SK-N-SH treated with all-trans-retinoic acid at 6 μM for 48 hours (cell line): ENCODE results near the gene PRDM15.

ENCODE experiments used
- ATAC-seq: fragments of 200-7000 bp; cut with Tn5 transposase; 3 replicates; pipeline ENCODE4 v1.9.1; 2020; ENCODE audit warnings: mild to moderate bottlenecking, moderate library complexity
- ARNTL ChIP-seq: fragments of 450-650 bp; formaldehyde crosslinking; IDR thresholded peaks from 2 replicates; pipeline ENCODE4 v1.5.0; 2020; ENCODE audit warnings: low read depth, mild to moderate bottlenecking, moderate library complexity, borderline replicate concordance
- BACH2 ChIP-seq: fragments of 250-450 bp; sonication (Bioruptor Pico); IDR thresholded peaks from 2 replicates; pipeline ENCODE4 v1.9.0; 2021; ENCODE audit warnings: mild to moderate bottlenecking, borderline replicate concordance
- CREB5 ChIP-seq: fragments of 250-450 bp; sonication (Bioruptor Pico); IDR thresholded peaks from 2 replicates; pipeline ENCODE4 v1.5.1; 2020; ENCODE audit warnings: low read depth, mild to moderate bottlenecking, moderate library complexity
- CSRNP3 ChIP-seq: fragments of 250-450 bp; sonication (Bioruptor Pico); IDR thresholded peaks from 2 replicates; pipeline ENCODE4 v1.5.1; 2021; ENCODE audit warnings: mild to moderate bottlenecking, moderate library complexity
- ESRRG ChIP-seq: fragments of 250-450 bp; sonication (Bioruptor Pico); IDR thresholded peaks from 2 replicates; pipeline ENCODE4 v1.6.1; 2021; ENCODE audit warnings: mild to moderate bottlenecking
- GLIS3 ChIP-seq: fragments of 250-450 bp; sonication (Bioruptor Pico); IDR thresholded peaks from 2 replicates; pipeline ENCODE4 v1.5.0; 2020; ENCODE audit warnings: mild to moderate bottlenecking, moderate library complexity
- ISL1 ChIP-seq: fragments of 250-450 bp; sonication (Bioruptor Pico); IDR thresholded peaks from 2 replicates; pipeline ENCODE4 v2.1.2; 2022; ENCODE audit warnings: mild to moderate bottlenecking, moderate library complexity
- OSR1 ChIP-seq: fragments of 250-450 bp; sonication (Bioruptor Pico); IDR thresholded peaks from 2 replicates; pipeline ENCODE4 v1.8.0; 2022; ENCODE audit warnings: moderate library complexity, mild to moderate bottlenecking, inconsistent platforms
- PATZ1 ChIP-seq: fragments of 250-450 bp; sonication (Bioruptor Pico); IDR thresholded peaks from 2 replicates; pipeline ENCODE4 v1.8.0; 2020; ENCODE audit warnings: mild to moderate bottlenecking, moderate library complexity, borderline replicate concordance
- PPARA ChIP-seq: fragments of 250-450 bp; sonication (Bioruptor Pico); IDR thresholded peaks from 2 replicates; pipeline ENCODE4 v1.5.0; 2020; ENCODE audit warnings: mild to moderate bottlenecking, borderline replicate concordance
- RARB ChIP-seq: fragments of 250-450 bp; sonication (Bioruptor Pico); IDR thresholded peaks from 2 replicates; pipeline ENCODE4 v1.8.0; 2021; ENCODE audit warnings: mild to moderate bottlenecking, moderate library complexity
- SNAI2 ChIP-seq: fragments of 250-450 bp; sonication (Bioruptor Pico); IDR thresholded peaks from 2 replicates; pipeline ENCODE4 v1.5.0; 2020; ENCODE audit warnings: mild to moderate bottlenecking, moderate library complexity
- TOX ChIP-seq: fragments of 250-450 bp; sonication (Bioruptor Pico); IDR thresholded peaks from 2 replicates; pipeline ENCODE4 v1.8.0; 2021; ENCODE audit warnings: mild to moderate bottlenecking, moderate library complexity, borderline replicate concordance
- TSHZ2 ChIP-seq: fragments of 250-450 bp; sonication (Bioruptor Pico); IDR thresholded peaks from 2 replicates; pipeline ENCODE4 v1.5.0; 2020; ENCODE audit warnings: mild to moderate bottlenecking, moderate library complexity
- ZC3H10 ChIP-seq: fragments of 250-450 bp; sonication (Bioruptor Pico); IDR thresholded peaks from 2 replicates; pipeline ENCODE4 v1.5.1; 2021; ENCODE audit warnings: mild to moderate bottlenecking, moderate library complexity
- ZFP30 ChIP-seq: fragments of 450-650 bp; formaldehyde crosslinking; IDR thresholded peaks from 2 replicates; pipeline ENCODE4 v1.5.0; 2022; ENCODE audit warnings: mild to moderate bottlenecking, moderate library complexity
- ZNF565 ChIP-seq: fragments of 450-650 bp; formaldehyde crosslinking; conservative IDR thresholded peaks from 2 replicates; pipeline ENCODE4 v1.5.0; 2020; ENCODE audit warnings: low read depth, mild to moderate bottlenecking, moderate library complexity
- ZNF70 ChIP-seq: fragments of 450-650 bp; formaldehyde crosslinking; IDR thresholded peaks from 2 replicates; pipeline ENCODE4 v1.5.0; 2020; ENCODE audit warnings: mild to moderate bottlenecking, moderate library complexity
- ZNF8 ChIP-seq: fragments of 450-650 bp; formaldehyde crosslinking; IDR thresholded peaks from 2 replicates; pipeline ENCODE4 v1.5.0; 2020; ENCODE audit warnings: mild to moderate bottlenecking, moderate library complexity

PRDM15 gene

DNA sequence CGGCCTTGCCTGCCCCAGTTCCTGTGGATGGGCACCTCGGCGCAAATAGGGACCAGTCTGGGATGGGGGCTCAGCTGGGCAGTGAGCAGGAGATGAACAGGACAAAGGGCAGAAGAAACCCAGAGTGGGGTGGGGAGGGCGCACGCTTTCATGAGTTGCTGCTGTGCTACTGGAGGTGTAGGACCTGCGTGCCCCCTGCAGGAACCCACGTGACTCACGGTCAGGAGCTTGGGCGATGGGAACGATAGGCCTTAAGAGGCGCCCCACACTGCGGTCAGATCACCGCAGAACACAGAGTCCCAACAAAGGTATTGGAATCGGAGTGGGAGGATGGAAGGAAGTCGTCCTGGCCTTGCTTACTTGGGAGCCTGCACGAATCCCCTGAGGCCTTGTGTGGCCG lies 17.2 kb downstream of the PRDM15 start (continued):
- TF ChIP-seq ESRRG (CRISPR knock-in tag): no peak
- TF ChIP-seq GLIS3 (CRISPR knock-in tag): no peak
- TF ChIP-seq PPARA (CRISPR knock-in tag): no peak

- ATAC-seq: no peak
- TF ChIP-seq ZNF70 (CRISPR knock-in tag): no peak
- no peak for TF ChIP-seq ZFP30 (CRISPR knock-in tag)
- no peak for TF ChIP-seq PPARA (CRISPR knock-in tag)
- no peak for TF ChIP-seq TSHZ2
- TF ChIP-seq OSR1: no peak
- TF ChIP-seq PATZ1 (CRISPR knock-in tag): no peak
- TF ChIP-seq CREB5 (CRISPR knock-in tag): no peak
- TF ChIP-seq ESRRG (CRISPR knock-in tag): no peak
- TF ChIP-seq TOX (CRISPR knock-in tag): no peak
- no peak for TF ChIP-seq ZC3H10 (CRISPR knock-in tag)
- no peak for TF ChIP-seq ISL1
- TF ChIP-seq ARNTL (CRISPR knock-in tag): no peak
- no peak for TF ChIP-seq ZNF8 (CRISPR knock-in tag)
- TF ChIP-seq BACH2 (CRISPR knock-in tag): no peak
- no peak for TF ChIP-seq SNAI2
- TF ChIP-seq RARB: no peak
- no peak for TF ChIP-seq CSRNP3 (CRISPR knock-in tag)
- TF ChIP-seq GLIS3 (CRISPR knock-in tag): no peak
- no peak for TF ChIP-seq ZNF565
Observed at GRCh38 chr21:41861255-41861654, 17.9 kb downstream of the PRDM15 start.

- no peak for TF ChIP-seq PATZ1 (CRISPR knock-in tag)
- no peak for TF ChIP-seq ZNF565
- TF ChIP-seq ZNF8 (CRISPR knock-in tag): no peak
- no peak for TF ChIP-seq BACH2 (CRISPR knock-in tag)
- TF ChIP-seq ESRRG (CRISPR knock-in tag): no peak
- no peak for TF ChIP-seq SNAI2
- no peak for ATAC-seq
Observed at GRCh38 chr21:41859297-41859980, 19.7 kb downstream of the PRDM15 start.
